Caki2 (cell line): ENCODE measurements around the gene CPE. TPM values are rescaled to one million over a fixed set of nuclear protein-coding genes. Genes with fewer than 3 reads are reported as not detected.

ENCODE experiments used
- DNase-seq: peaks from one replicate; pipeline ENCODE4 v3.0.0-alpha.2; 2015; ENCODE audit warnings: low read depth
- in situ Hi-C: cut with HindIII; loops from 2 replicates; pipeline ENCODE4 v1.10.0; 2016; ENCODE audit warnings: low sequenced_read_pairs, low pct_unique_long_range_greater_than_20kb, mixed read lengths
- total RNA-seq: library from RNA; depleted of rRNA; stranded (reverse); fragments of >200 nt; shearing (Covaris generic); gene quantifications from 2 replicates; pipeline ENCODE4 v1.2.3, GENCODE V29; 2014; ENCODE audit warnings: low replicate concordance; rRNA removed

Gene CPE
- total RNA-seq, 1 experiment from 2014 or later, result 4.7 TPM

DNA sequence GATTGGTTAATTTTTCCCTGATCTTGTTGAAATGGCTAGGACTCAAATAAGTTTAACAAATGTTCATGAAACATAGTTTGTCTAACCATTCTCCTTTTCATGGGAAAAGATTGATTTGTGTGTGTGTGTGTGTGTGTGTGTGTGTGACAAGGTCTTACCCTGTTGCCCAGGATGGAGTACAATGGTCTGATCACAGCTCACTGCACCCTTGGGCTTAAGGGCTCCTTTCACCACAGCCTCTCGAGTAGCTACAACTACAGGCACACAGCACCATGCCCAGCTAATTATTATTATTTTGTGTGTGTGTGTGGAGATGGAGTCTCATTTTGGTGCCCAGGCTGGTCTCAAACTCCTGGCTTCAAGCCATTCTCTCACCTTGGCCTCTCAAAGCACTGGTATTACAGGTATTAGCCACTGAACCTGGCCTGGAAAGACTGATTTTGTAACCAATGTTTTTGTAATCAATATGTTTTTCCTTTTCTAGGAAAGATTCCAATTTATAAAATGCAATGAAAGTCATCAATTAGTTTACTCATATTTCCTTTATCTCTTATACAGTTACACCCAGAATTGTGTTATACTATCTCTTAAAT, 139.3 kb downstream of the CPE start:
- in situ Hi-C loops, result no loop called here
- DNase-seq, result no peak

- DNase-seq, result no peak
- in situ Hi-C loops, result no loop called here
Measured at GRCh38 chr4:165518686-165519085, 139.9 kb downstream of the CPE start.

DNA sequence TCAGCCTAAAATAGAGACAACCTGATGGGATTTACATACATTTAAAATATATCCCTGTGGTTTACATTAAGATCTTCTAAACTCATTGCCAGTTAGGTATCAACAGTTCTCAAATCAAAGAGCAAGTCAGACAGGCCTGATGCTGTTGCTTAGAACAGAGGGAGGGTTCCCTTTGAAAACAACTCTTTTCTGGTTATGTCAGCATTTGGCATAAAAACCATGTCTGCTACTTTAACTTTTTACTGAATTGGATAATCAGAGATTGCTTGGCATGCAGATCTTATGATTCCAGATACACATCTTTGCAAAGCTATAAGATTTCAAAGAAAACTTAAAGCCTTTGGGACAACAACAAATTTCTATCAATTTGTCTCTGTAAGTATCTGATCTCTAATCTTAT, 140.8 kb downstream of the CPE start:
- in situ Hi-C loops, result no loop called here
- DNase-seq, result no peak

GRCh38 chr4:165520086-165520485, 141.3 kb downstream of the CPE start:
- in situ Hi-C loops, result no loop called here
- DNase-seq, result no peak

DNA sequence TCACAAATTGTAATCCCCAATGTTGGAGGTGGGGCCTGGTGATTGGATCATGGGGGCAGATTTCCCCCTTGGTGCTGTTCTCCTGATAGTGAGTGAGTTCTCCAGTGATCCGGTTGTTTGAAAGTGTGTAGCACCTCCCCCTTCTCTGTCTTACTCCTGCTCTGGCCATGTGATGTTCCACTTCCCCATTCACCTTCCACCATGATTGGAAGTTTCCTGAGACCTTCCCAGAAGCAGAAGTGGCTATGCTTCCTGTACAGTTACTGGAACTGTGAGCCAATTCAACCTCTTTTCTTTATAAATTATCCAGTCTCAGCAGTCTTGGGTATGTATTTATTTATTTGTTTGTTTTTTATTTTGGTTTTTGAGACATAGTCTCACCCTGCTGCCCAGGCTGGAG, 143.2 kb downstream of the CPE start:
- no peak for DNase-seq
- in situ Hi-C loops, result no loop called here

DNA sequence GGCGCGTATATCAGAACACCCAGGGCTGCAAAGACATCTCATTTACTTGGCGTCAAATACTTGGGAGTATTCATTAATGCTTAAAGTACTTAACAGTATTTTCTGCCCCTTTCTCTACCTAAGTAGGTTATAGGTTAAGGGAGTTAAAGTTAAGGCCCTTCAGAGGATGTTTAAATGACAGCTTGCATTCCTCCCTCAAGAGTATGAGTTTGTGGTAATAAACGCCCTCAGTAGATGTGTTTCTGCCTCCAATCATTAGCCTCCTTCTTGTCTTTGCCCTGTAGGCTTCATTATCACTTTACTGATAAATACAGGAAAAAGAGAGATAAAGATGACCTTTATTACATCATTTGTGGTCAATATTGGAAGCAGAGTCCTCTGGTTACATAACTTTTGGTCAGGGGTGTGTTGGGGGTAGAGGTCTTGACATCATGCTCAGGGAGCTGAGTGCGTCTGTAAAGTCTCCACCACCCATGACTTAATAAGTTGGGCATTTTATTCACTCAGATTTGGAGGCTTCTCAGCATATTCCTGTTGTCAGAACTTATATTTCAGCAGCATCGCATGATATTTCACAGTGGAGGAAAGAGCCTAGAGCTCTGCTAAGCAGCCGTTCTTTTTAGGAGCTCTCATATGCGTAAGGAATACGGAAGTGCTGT, 145.9 kb downstream of the CPE start:
- in situ Hi-C loops, result no loop called here
- no peak for DNase-seq

DNA sequence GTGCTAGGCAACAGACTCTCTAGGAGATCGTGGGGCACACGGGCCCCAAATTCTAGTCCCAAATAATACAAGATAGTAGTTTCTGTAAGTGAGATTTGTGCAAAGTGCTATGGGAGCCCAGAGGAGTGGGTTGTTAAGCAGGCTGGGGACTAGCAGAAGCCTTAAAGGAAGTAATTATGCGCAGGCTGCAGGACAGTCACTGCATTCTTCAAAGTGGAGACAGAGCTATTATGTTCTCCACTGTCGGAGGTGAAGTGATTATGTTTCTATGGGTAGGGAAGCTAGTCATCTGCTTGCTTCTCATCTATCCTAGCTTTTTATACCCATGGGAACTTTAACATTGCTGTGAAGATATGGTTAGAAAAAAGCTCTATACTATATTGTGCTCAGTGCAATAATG, 154.2 kb downstream of the CPE start:
- in situ Hi-C loops, result no loop called here
- no peak for DNase-seq

- in situ Hi-C loops, result no loop called here
- peak; percentile 27 for DNase-seq
Measured at GRCh38 chr4:165537028-165537648, 158.3 kb downstream of the CPE start.

GRCh38 chr4:165539801-165540200, 161.0 kb downstream of the CPE start:
- DNase-seq, result peak; percentile 2
- in situ Hi-C loops, result no loop called here

DNA sequence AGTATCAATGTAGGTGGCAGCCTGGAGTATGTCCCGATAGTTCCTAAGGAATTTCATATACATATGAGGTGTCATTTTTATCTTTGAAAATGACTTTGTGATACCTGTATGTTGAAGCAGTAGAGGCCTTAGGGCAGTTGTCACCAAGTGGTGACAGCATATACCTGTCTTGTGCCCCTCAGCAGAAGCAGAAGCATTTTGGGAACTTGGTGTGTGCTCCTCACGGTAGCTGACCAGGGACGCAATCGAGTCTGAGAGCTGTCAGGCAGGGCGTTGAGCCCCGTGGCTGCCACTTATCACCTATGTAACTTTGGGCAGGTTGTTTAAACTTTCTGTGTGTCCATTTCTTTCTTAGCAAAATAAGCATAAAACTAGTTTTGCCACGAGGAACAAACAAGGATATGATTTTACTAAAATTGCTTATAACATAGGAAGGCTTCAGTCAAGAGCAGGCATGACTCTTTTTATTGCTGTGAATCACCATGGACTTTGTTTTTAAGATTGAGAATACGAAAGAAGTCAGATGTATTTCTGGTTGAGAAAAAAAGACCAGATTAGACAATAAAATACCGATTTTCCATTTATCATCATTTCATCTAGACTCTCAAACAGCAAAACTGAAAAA, 161.5 kb downstream of the CPE start:
- in situ Hi-C loops, result no loop called here
- DNase-seq, result no peak

- DNase-seq, result no peak
- in situ Hi-C loops, result no loop called here
Measured at GRCh38 chr4:165541851-165542459, 163.1 kb downstream of the CPE start.

- DNase-seq, result no peak
- in situ Hi-C loops, result no loop called here
Measured at GRCh38 chr4:165542476-165542875, 163.7 kb downstream of the CPE start.

Other genes starting within 250 kb of the CPE start
- 3.5 and 10.1 TPM in 2 replicates for gene KLHL2, start 171.4 kb upstream of the CPE start, total RNA-seq
- 141 and 152 TPM in 2 replicates for gene MSMO1, start 51.3 kb upstream of the CPE start, total RNA-seq